Measurements from ENCODE around the gene TMEM255A. TPM values are rescaled to one million over a fixed set of nuclear protein-coding genes. Genes with fewer than 3 reads are reported as not detected.

TMEM255A gene
- total RNA-seq, 4 donors from 2014 or later = 1.2 to 1.7 (median 1.4) TPM; not detected in 1

GRCh38 chrX:120334151-120334550 is 22.9 kb upstream of the TMEM255A start:
- WGBS, 2 donors (ENCODE audit: low coverage in 1 of 2) = 68% methylated on average over 2 of the region's 2 CpGs; no CpG with 5 or more reads in 1 of the 2 donors

GRCh38 chrX:120332394-120332793 is 21.1 kb upstream of the TMEM255A start:
- Histone ChIP-seq H3K36me3 (no peaks in the 10 kb centered on the region), H3K4me1 (no peaks in the 10 kb centered on the region), H3K27ac (no peak overlapping the region), H3K4me3 (no peak overlapping the region), H3K9me3 (no peaks in the 10 kb centered on the region), H3K27me3 (no peaks in the 10 kb centered on the region)
- in situ Hi-C loops (cut with MboI; ENCODE audit: low pct_ligation_motif_present in 1 of 4, low pct_unique_long_range_greater_than_20kb in 1 of 4, low sequenced_read_pairs in 3 of 4) (no loop called here), intact Hi-C loops (cut with DNase I; ENCODE audit: low total_unique reads) (no loop called here)
- TF ChIP-seq EP300 (IDR thresholded peaks at IDR 0.05; ENCODE audit: low read depth) = no peak
- TF ChIP-seq POLR2AphosphoS5 (IDR thresholded peaks at IDR 0.05) = no peak
- no peak for TF ChIP-seq CTCF (IDR thresholded peaks at IDR 0.05)
- no peak for TF ChIP-seq POLR2A (IDR thresholded peaks at IDR 0.05)
- DNase-seq = no peak
- WGBS, 2 donors (ENCODE audit: low coverage in 1 of 2) = 68% methylated on average over 1 of the region's 1 CpG; no CpG with 5 or more reads in 1 of the 2 donors

More at GRCh38 chrX:120334151-120334550, 22.9 kb upstream of the TMEM255A start:
- no peak for DNase-seq
- intact Hi-C loops (cut with DNase I; ENCODE audit: low total_unique reads) (no loop called here), in situ Hi-C loops (cut with MboI; ENCODE audit: low pct_ligation_motif_present in 1 of 4, low pct_unique_long_range_greater_than_20kb in 1 of 4, low sequenced_read_pairs in 3 of 4) (no loop called here)
- Histone ChIP-seq H3K4me3 (no peak overlapping the region), H3K27me3 (no peaks in the 10 kb centered on the region), H3K36me3 (no peaks in the 10 kb centered on the region), H3K4me1 (no peaks in the 10 kb centered on the region), H3K9me3 (no peaks in the 10 kb centered on the region), H3K27ac (no peak overlapping the region)
- TF ChIP-seq POLR2AphosphoS5 (IDR thresholded peaks at IDR 0.05) = no peak
- TF ChIP-seq CTCF (IDR thresholded peaks at IDR 0.05) = no peak
- no peak for TF ChIP-seq POLR2A (IDR thresholded peaks at IDR 0.05)
- TF ChIP-seq EP300 (IDR thresholded peaks at IDR 0.05; ENCODE audit: low read depth) = no peak

GRCh38 chrX:120331116-120331515 is 19.9 kb upstream of the TMEM255A start:
- in situ Hi-C loops (cut with MboI; ENCODE audit: low pct_ligation_motif_present in 1 of 4, low pct_unique_long_range_greater_than_20kb in 1 of 4, low sequenced_read_pairs in 3 of 4) (no loop called here), intact Hi-C loops (cut with DNase I; ENCODE audit: low total_unique reads) (no loop called here)
- Histone ChIP-seq H3K4me3 (no peak overlapping the region), H3K4me1 (no peaks in the 10 kb centered on the region), H3K36me3 (no peaks in the 10 kb centered on the region), H3K27ac (no peak overlapping the region), H3K9me3 (no peaks in the 10 kb centered on the region), H3K27me3 (no peaks in the 10 kb centered on the region)
- DNase-seq = no peak
- no peak for TF ChIP-seq POLR2A (IDR thresholded peaks at IDR 0.05)
- TF ChIP-seq POLR2AphosphoS5 (IDR thresholded peaks at IDR 0.05) = no peak
- no peak for TF ChIP-seq EP300 (IDR thresholded peaks at IDR 0.05; ENCODE audit: low read depth)
- no peak for TF ChIP-seq CTCF (IDR thresholded peaks at IDR 0.05)
- 84% methylated on average over 2 of the region's 2 CpGs; no CpG with 5 or more reads in 1 of the 2 donors for WGBS, 2 donors (ENCODE audit: low coverage in 1 of 2)

- Histone ChIP-seq H3K9me3 (no peaks in the 10 kb centered on the region), H3K27ac (no peak overlapping the region), H3K4me1 (no peaks in the 10 kb centered on the region), H3K36me3 (no peaks in the 10 kb centered on the region), H3K27me3 (no peaks in the 10 kb centered on the region), H3K4me3 (no peak overlapping the region)
- TF ChIP-seq POLR2A (IDR thresholded peaks at IDR 0.05) (no peak), CTCF (IDR thresholded peaks at IDR 0.05) (no peak)
- DNase-seq = no peak
- WGBS, 2 donors (ENCODE audit: low coverage in 1 of 2) = 69 to 80% methylated on average over 1 to 4 of the region's 4 CpGs
- intact Hi-C loops (cut with DNase I; ENCODE audit: low total_unique reads) = no loop called here
- in situ Hi-C loops (cut with MboI; ENCODE audit: low pct_ligation_motif_present in 1 of 4, low pct_unique_long_range_greater_than_20kb in 1 of 4, low sequenced_read_pairs in 3 of 4) = no loop called here
These were observed 10.4 kb upstream of the TMEM255A start for GRCh38 chrX:120321520-120322281.
